Measurements from ENCODE around the gene BMPR1B.

- TF ChIP-seq CTCF (tag by site-specific recombination; IDR thresholded peaks at IDR 0.05) (no peak), TCF7L2 (IDR thresholded peaks at IDR 0.05; ENCODE audit: borderline replicate concordance, low read depth, low read length) (no peak), ZNF704 (tag by site-specific recombination; IDR thresholded peaks at IDR 0.05) (no peak), ZNF777 (tag by site-specific recombination; IDR thresholded peaks at IDR 0.05; ENCODE audit: borderline replicate concordance) (no peak), FEZF1 (tag by site-specific recombination; IDR thresholded peaks at IDR 0.05) (no peak), ZBTB7A (tag by site-specific recombination; IDR thresholded peaks at IDR 0.05; ENCODE audit: low read depth) (no peak), GLI2 (tag by site-specific recombination; IDR thresholded peaks at IDR 0.05; ENCODE audit: borderline replicate concordance, low read depth) (no peak), REST (tag by site-specific recombination; IDR thresholded peaks at IDR 0.05) (no peak), ZBTB20 (tag by site-specific recombination; IDR thresholded peaks at IDR 0.05) (no peak)
Observed at GRCh38 chr4:95158045-95158444, 400.3 kb downstream of the BMPR1B start.

All from HEK293 (cell line).